HTR-8/SVneo (cell line): ENCODE data around the gene GALNTL6.
A peak's percentile ranks its signal among the peaks of the same experiment; 100 is the strongest.
"Not testable (repeated sequence)": the region's sequence is repeated elsewhere in the genome, so short reads cannot be mapped to it uniquely, and the experiment has no call there.

ENCODE experiments used
- DNase-seq: peaks from one replicate; pipeline ENCODE4 v3.0.0; 2011; ENCODE audit warnings: low spot score, mixed read lengths; ENCODE audit not compliant: insufficient read length
- FAIRE-seq: peaks from 2 replicates; lab custom pipeline; 2011; peaks lifted over from hg19 to GRCh38; lab: Jason Lieb, UNC

GALNTL6 gene

GRCh38 chr4:173014836-173015235 lies 1201.6 kb downstream of the GALNTL6 start:
- no peak for DNase-seq
- no peak for FAIRE-seq

- FAIRE-seq = no peak
- DNase-seq = no peak
These were observed 1204.6 kb downstream of the GALNTL6 start for GRCh38 chr4:173017802-173018201.

GRCh38 chr4:173018446-173018845 lies 1205.2 kb downstream of the GALNTL6 start:
- FAIRE-seq (no peak), DNase-seq (no peak)

GRCh38 chr4:173019664-173020063 lies 1206.5 kb downstream of the GALNTL6 start:
- FAIRE-seq (no peak), DNase-seq (no peak)

- FAIRE-seq, DNase-seq: not testable (repeated sequence)
These were observed 1208.8 kb downstream of the GALNTL6 start for GRCh38 chr4:173021746-173022573.

GRCh38 chr4:173024203-173024602 lies 1211.0 kb downstream of the GALNTL6 start:
- FAIRE-seq (no peak), DNase-seq (no peak)

- peak; percentile 70 for FAIRE-seq
- peak; percentile 67 for DNase-seq
These were observed 1211.9 kb downstream of the GALNTL6 start for GRCh38 chr4:173025131-173025530.

GRCh38 chr4:173037242-173037641 lies 1224.0 kb downstream of the GALNTL6 start:
- DNase-seq = no peak
- no peak for FAIRE-seq

- DNase-seq (no peak), FAIRE-seq (no peak)
These were observed 1225.1 kb downstream of the GALNTL6 start for GRCh38 chr4:173038192-173038896.

GRCh38 chr4:173039617-173040577 lies 1226.7 kb downstream of the GALNTL6 start:
- no peak for FAIRE-seq
- DNase-seq = no peak

GRCh38 chr4:173041482-173041881 lies 1228.3 kb downstream of the GALNTL6 start:
- no peak for FAIRE-seq
- DNase-seq = no peak

GRCh38 chr4:173042139-173042538 lies 1228.9 kb downstream of the GALNTL6 start:
- not testable (repeated sequence) for FAIRE-seq

GRCh38 chr4:173044340-173044739 lies 1231.1 kb downstream of the GALNTL6 start:
- no peak for FAIRE-seq
- DNase-seq = no peak

More at GRCh38 chr4:173042139-173042538, 1228.9 kb downstream of the GALNTL6 start:
- DNase-seq = not testable (repeated sequence)

GRCh38 chr4:173045571-173045970 lies 1232.4 kb downstream of the GALNTL6 start:
- no peak for DNase-seq
- no peak for FAIRE-seq

GRCh38 chr4:173046144-173046543 lies 1232.9 kb downstream of the GALNTL6 start:
- DNase-seq (no peak), FAIRE-seq (no peak)

- FAIRE-seq (peak; percentile 58), DNase-seq (no peak)
These were observed 1233.6 kb downstream of the GALNTL6 start for GRCh38 chr4:173046818-173047217.

GRCh38 chr4:173051232-173051631 lies 1238.0 kb downstream of the GALNTL6 start:
- FAIRE-seq = no peak

GRCh38 chr4:173051716-173052115 lies 1238.5 kb downstream of the GALNTL6 start:
- no peak for FAIRE-seq

More at GRCh38 chr4:173051232-173051631, 1238.0 kb downstream of the GALNTL6 start:
- DNase-seq = no peak

GRCh38 chr4:173052439-173052838 lies 1239.2 kb downstream of the GALNTL6 start:
- no peak for FAIRE-seq
- DNase-seq = no peak

More at GRCh38 chr4:173051716-173052115, 1238.5 kb downstream of the GALNTL6 start:
- no peak for DNase-seq

- no peak for DNase-seq
- FAIRE-seq = no peak
These were observed 1243.1 kb downstream of the GALNTL6 start for GRCh38 chr4:173056271-173056670.
